Activated CD4-positive, alpha-beta T cell treated with anti-CD3 and anti-CD28 coated beads for 36 hours (primary cell): ENCODE results near the gene TBCD. TPM values are rescaled to one million over a fixed set of nuclear protein-coding genes. Genes with fewer than 3 reads are reported as not detected.

ENCODE experiments used
- ATAC-seq: fragments of 200-7000 bp; cut with Tn5 transposase; one replicate; pipeline ENCODE4 v1.10.0; 2021; ENCODE audit warnings: mild to moderate bottlenecking, moderate library complexity
- CTCF ChIA-PET: fragments of 350-600 bp; sonication (Branson Sonifier 250); formaldehyde crosslinking; loops from one replicate; lab custom pipeline; 2021; ENCODE audit warnings: antibody characterized with exemption; lab: Charles Lee
- POLR2A ChIA-PET: fragments of 350-600 bp; sonication (Branson Sonifier 250); formaldehyde crosslinking; loops from one replicate; lab custom pipeline; 2021; ENCODE audit warnings: antibody characterized with exemption, inconsistent platforms; lab: Charles Lee
- DNase-seq: peaks from one replicate; pipeline ENCODE4 v3.0.0-alpha.2; 2020
- H3K27ac Mint-ChIP-seq: one replicate; pipeline ENCODE4 v1.8.0; 2021; ENCODE audit warnings: mixed read lengths
- H3K27me3 Mint-ChIP-seq: one replicate; pipeline ENCODE4 v1.8.0; 2021; ENCODE audit warnings: mixed read lengths
- H3K36me3 Mint-ChIP-seq: one replicate; pipeline ENCODE4 v1.8.0; 2021; ENCODE audit warnings: low read depth, mixed read lengths
- H3K4me1 Mint-ChIP-seq: one replicate; pipeline ENCODE4 v1.8.0; 2021; ENCODE audit warnings: mixed read lengths
- H3K4me3 Mint-ChIP-seq: one replicate; pipeline ENCODE4 v1.8.0; 2021; ENCODE audit warnings: mild to moderate bottlenecking, moderate library complexity, mixed read lengths
- H3K9me3 Mint-ChIP-seq: one replicate; pipeline ENCODE4 v1.8.0; 2021; ENCODE audit warnings: low read depth, mixed read lengths
- intact Hi-C, 2 experiments: fragments of 100-400 bp; cut with DNase I in 1 of 2; cut with micrococcal nuclease in 1 of 2; formaldehyde crosslinking; loops; one replicate each; pipeline versions ENCODE4 v1.14.2 to v1.15.1; 2022 to 2024; cut with DNase I, micrococcal nuclease
- total RNA-seq, 2 experiments: library from RNA; stranded (reverse); gene quantifications; one replicate each; pipeline ENCODE4 v1.2.3, GENCODE V29; 2021

The TBCD gene
- total RNA-seq, 2 experiments from 2014 or later, result 83.3 to 97.2 TPM

DNA sequence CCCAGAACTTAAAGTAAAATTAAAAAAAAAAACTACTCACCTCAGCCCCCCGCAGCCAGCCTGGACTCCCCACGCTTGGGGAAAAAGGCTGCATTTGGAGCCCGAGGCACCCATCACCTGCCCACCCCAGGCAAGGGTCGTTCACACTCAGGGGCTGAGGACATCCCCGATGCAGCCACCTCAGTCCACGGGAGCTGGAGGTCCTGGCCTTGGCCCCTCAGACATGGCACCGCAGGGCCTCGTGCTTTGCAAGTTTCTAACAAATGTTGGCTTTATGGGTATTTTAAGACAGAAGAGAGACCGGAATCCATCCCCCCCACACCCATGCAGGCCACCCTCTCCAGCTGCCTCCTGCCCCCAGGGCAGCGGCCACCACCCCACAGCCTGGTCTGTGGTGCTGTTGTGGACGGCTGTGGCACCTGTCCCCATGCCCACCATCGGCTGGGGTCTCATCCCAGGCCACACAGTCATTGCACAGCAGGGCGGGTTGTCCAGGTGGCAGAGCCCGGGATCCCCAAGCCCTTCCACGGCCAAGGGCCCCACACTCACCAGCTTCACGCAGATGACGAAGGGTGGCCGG, 204.4 kb downstream of the TBCD start:
- no peaks in the 10 kb centered on the region for H3K4me1 Mint-ChIP-seq
- CTCF ChIA-PET, result no interaction called here
- peaks cover 20% of the 10 kb centered on the region for H3K9me3 Mint-ChIP-seq
- peaks cover 55% of the 10 kb centered on the region for H3K36me3 Mint-ChIP-seq
- no peak overlapping the region for H3K27ac Mint-ChIP-seq
- no peaks in the 10 kb centered on the region for H3K27me3 Mint-ChIP-seq
- POLR2A ChIA-PET, result no interaction called here
- no peak for DNase-seq
- no peak for ATAC-seq
- intact Hi-C loops, result no loop called here
- H3K4me3 Mint-ChIP-seq, result no peak overlapping the region

DNA sequence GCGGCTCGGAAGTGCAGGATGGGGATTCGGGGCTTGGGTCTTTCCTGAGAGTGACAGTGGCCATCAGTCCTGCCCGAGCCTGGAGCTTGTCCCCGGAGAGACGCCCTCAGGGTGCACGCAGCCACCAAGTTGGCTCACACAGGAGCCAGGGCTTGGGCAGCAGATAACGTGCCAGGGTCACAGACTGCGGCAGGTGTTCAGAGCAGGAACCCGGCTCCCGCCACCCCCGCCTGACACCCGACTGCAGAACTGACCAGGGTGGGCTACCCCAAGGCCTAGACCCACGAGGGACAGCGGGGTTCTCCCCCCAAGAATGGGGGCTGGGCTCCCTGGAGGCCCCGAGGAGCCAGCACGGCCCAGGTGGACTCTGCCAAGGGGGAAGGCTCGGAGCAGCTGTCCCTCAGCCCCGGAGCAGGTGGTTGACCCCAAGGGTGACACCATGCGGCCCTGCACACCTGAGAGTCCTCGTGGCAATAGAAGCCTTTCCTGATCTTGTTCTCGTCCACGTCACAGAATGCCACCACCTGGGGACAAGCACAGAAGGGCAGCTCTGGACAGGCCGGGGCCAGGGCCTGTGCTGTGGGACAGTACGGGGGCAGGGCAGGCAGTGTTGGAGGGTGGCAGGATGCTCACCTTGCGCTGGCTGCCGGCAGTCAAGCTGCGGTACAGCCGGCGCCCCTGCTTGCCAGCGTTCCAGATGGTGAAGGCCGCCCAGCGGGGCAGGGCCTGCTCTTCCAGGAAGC, 205.0 kb downstream of the TBCD start:
- Mint-ChIP-seq H3K36me3 (peaks cover 55% of the 10 kb centered on the region), H3K4me1 (no peaks in the 10 kb centered on the region), H3K27ac (no peak overlapping the region), H3K4me3 (no peak overlapping the region), H3K9me3 (peaks cover 20% of the 10 kb centered on the region), H3K27me3 (no peaks in the 10 kb centered on the region)
- DNase-seq (no peak), ATAC-seq (no peak)
- ChIA-PET CTCF (no interaction called here), POLR2A (no interaction called here)
- intact Hi-C loops, result no loop called here

DNA sequence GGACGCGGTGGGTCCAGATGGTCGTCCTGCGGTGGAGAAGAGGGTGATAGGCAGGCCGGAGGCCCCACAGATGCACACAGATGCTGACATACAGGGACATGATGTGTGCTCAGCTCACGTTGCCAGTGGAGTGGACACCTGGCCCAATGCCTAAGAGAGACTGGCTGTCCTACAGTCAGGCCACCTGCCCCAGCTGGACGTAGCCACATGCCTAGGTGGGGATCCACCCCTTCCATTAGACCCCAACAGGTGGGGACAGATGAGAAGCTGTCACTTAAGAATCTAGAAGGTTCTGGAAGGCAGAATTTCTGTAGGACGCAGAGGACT, 205.6 kb downstream of the TBCD start:
- ChIA-PET POLR2A (no interaction called here), CTCF (no interaction called here)
- Mint-ChIP-seq H3K4me3 (no peak overlapping the region), H3K27me3 (no peaks in the 10 kb centered on the region), H3K9me3 (peaks cover 18% of the 10 kb centered on the region), H3K27ac (no peak overlapping the region), H3K36me3 (peaks cover 50% of the 10 kb centered on the region), H3K4me1 (no peaks in the 10 kb centered on the region)
- DNase-seq (no peak), ATAC-seq (no peak)
- intact Hi-C loops, result no loop called here

DNA sequence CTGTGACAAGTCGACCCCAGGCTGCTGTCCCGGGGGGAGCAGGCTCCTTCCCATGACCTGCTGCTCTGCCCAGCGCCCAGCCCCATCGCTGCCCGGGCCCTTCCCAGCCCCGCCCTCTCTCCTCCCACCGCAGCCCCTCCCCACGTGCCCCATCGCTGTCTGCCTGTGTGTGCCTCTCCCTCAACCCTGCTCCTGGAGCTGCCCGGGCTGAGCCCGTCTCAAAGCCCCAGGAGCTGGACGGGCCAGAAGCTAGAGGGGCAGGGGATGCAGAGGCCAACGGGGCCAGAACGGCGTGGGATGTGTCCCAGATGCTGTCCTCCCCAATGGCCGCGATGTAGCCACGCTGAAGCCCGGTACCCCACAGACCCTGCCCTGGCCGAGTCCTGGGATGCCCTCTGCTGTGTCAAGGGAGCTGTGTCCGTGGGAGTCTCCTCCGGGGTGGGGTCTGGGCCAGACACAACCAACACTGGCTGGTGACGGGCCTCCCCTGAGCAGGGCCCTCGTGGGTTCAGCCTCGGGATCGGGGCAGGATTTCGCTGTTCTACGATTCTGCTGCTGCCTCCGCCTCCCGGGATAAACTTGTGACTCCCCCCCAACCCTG, 206.2 kb downstream of the TBCD start:
- no peaks in the 10 kb centered on the region for H3K27me3 Mint-ChIP-seq
- H3K36me3 Mint-ChIP-seq, result peaks cover 44% of the 10 kb centered on the region
- H3K27ac Mint-ChIP-seq, result no peak overlapping the region
- POLR2A ChIA-PET, result no interaction called here
- DNase-seq (no peak), ATAC-seq (no peak)
- intact Hi-C loops, result no loop called here
- CTCF ChIA-PET, result no interaction called here
- no peak overlapping the region for H3K4me3 Mint-ChIP-seq
- peaks cover 13% of the 10 kb centered on the region for H3K9me3 Mint-ChIP-seq
- H3K4me1 Mint-ChIP-seq, result peaks cover under 1% of the 10 kb centered on the region

DNA sequence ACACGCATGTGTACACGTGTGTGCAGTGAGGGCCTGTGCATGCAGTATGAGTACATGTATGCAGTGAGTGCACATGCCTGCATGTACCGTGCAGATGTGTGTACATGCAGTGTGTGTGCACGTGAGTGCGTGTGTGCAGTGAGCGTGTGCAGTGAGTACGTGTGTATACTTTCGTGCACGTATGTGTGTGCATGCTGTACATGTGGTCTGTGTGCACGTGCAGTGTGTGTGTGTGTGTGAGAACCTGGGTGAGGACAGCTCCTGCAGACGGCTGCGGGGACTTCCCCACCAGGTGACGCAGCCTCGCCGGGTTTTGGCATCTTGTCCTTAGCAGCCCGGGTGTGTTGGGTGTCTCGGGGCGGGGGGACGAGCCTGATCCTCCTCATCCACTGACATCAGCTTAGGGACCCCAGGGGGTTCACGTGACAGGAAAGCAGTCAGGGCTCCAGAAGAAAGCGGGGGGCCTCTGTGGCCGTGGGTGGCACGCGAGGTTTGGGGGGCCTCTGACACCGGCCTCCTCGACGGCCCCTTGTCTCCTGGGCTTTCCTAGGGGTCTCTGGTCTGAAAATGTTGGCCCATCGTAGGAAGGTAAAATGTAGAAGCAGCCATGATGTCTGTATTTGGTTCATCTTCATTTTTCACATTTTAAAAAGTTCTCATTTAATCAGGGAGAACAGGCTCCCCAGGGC, 207.5 kb downstream of the TBCD start:
- Mint-ChIP-seq H3K4me1 (peaks cover 6% of the 10 kb centered on the region), H3K4me3 (no peak overlapping the region), H3K27ac (no peak overlapping the region), H3K36me3 (peaks cover 31% of the 10 kb centered on the region), H3K9me3 (peaks cover 5% of the 10 kb centered on the region), H3K27me3 (no peaks in the 10 kb centered on the region)
- DNase-seq (no peak), ATAC-seq (no peak)
- POLR2A ChIA-PET, result no interaction called here
- CTCF ChIA-PET, result no interaction called here
- intact Hi-C loops, result no loop called here

DNA sequence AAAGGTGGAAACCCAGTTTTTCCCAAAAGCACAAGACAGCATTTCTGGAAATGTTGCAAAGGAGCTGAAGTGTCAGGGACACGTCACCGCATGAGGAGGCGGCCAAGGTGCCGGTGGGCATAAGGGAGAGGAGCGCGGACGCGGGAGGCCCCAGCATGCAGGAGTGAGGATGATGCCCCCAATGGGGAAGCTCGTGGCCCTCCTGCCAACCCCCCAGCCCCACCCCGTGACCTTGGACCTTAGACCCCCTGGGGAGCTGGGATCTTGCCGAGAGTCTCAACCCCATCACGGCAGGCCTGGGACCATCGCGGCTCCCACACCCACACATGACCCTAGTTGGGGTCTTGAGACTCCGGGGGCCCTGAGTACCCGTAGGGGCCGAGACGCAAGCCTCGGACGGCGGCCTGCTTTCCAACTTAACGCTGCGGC, 208.1 kb downstream of the TBCD start:
- H3K4me1 Mint-ChIP-seq, result peaks cover 6% of the 10 kb centered on the region
- ChIA-PET CTCF (no interaction called here), POLR2A (no interaction called here)
- H3K36me3 Mint-ChIP-seq, result peaks cover 25% of the 10 kb centered on the region
- H3K27ac Mint-ChIP-seq, result no peak overlapping the region
- intact Hi-C loops, result no loop called here
- no peak for DNase-seq
- ATAC-seq, result no peak
- no peaks in the 10 kb centered on the region for H3K9me3 Mint-ChIP-seq
- H3K4me3 Mint-ChIP-seq, result no peak overlapping the region
- H3K27me3 Mint-ChIP-seq, result no peaks in the 10 kb centered on the region

DNA sequence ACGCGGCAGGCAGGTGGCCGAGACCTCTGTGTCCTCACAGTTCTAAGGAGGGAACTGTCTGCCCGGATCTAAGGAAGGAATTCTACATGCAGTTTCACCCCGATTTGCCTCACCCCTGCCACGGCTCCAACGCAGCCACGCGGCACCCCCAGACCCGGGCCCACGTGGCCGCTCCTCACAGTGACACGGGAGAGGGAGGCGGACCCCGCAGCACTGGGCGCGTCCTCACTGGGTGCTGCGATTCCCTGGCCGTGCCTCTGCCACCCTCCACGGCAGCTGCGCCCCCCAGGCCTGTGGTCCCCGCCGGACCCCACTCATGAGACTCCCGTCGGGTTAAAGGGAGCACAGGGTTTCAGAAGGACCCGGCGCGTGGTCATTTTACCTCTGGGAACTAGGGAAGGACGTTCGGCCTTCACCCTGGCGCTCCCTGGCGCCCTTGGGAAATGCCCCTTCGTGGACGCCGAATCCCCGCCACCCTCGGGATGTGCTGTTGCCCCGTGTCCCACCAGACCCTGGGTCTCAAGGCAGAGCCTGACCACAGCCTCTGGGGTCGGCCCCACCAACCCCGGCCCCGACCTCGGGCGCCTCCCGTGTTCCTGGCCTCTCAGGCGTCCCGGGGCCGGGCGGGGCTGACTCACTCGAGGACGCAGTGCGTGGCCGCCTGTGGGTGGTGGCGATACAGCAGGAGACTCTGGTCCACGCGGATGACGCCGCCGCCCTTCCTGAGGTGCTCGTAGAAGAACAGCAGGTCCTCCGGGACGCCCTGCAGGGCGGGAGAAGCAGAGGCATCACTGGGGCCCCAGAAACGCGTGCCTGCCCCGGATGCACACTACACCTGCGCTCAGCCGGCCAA, 208.8 kb downstream of the TBCD start:
- ATAC-seq (no peak), DNase-seq (no peak)
- H3K9me3 Mint-ChIP-seq, result no peaks in the 10 kb centered on the region
- ChIA-PET CTCF (no interaction called here), POLR2A (no interaction called here)
- peaks cover 6% of the 10 kb centered on the region for H3K4me1 Mint-ChIP-seq
- intact Hi-C loops, result no loop called here
- H3K36me3 Mint-ChIP-seq, result peaks cover 19% of the 10 kb centered on the region
- no peak overlapping the region for H3K27ac Mint-ChIP-seq
- no peaks in the 10 kb centered on the region for H3K27me3 Mint-ChIP-seq
- no peak overlapping the region for H3K4me3 Mint-ChIP-seq

DNA sequence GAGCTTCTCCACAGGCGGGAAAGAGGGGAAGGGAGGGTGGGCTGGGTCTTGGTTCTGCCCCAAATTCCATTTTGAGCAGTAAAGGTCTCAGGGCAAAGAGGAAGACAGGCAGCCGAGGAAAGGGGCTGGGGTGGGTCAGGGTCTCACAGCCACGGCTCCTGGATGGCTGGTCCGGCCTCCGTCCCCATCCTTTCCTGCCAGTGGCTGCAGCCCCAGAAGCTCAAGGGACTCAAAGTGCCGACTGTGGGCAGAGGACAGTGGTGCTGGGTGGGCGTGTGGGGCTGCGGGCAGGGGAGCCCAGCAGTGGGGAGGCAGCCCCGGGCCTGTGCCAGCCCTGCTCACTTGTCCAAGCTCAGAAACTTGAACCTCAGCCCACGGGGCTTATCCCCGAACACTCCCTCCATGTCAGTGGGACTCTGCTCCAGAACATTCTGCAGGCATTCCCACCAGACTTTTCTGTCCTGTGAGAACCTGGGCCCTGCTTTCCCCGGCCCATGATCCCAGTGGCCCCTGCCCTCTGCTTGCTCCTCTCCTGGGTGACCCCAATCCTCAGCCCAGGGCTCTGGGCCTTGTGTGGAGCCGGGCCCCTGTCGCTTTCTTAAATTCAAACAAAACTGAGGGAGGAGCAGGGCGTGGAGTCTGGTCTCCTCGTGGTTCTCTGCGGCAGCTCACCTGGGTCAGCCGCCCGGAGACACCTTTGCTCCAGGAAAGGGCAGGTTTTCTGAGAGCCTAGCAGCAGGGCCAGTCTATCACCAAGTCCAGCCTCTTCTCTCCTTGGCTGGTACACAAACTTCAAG, 209.7 kb downstream of the TBCD start:
- Mint-ChIP-seq H3K4me3 (no peak overlapping the region), H3K36me3 (peaks cover 15% of the 10 kb centered on the region), H3K27me3 (no peaks in the 10 kb centered on the region), H3K4me1 (peaks cover 6% of the 10 kb centered on the region), H3K9me3 (no peaks in the 10 kb centered on the region), H3K27ac (no peak overlapping the region)
- intact Hi-C loops, result no loop called here
- POLR2A ChIA-PET, result no interaction called here
- CTCF ChIA-PET, result no interaction called here
- no peak for ATAC-seq
- no peak for DNase-seq

DNA sequence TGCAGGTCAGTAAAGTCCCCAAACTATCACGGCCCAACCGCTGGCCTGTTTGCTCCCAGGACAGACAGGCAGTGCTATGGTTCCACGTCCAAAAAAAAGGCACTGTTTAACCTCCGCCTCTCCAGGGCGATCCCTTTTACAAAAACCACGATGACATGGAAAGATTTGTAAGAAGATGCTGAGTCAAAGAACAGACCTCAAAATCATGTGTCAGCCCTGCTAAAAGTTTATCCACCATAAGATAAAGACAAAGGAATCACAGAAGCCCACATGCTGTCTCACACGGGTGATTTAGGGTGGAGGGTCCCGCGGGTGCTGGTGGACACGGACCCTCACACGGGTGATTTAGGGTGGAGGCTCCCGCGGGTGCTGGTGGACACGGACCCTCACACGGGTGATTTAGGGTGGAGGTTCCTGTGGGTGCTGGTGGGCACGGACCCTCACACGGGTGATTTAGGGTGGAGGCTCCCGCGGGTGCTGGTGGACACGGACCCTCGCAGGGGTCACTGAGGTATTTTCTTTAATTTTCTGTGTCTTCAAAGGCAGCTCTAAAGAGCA, 210.4 kb downstream of the TBCD start:
- intact Hi-C loops, result no loop called here
- Mint-ChIP-seq H3K9me3 (no peaks in the 10 kb centered on the region), H3K36me3 (peaks cover 14% of the 10 kb centered on the region), H3K27ac (no peak overlapping the region), H3K27me3 (no peaks in the 10 kb centered on the region), H3K4me3 (no peak overlapping the region), H3K4me1 (peaks cover 6% of the 10 kb centered on the region)
- DNase-seq (no peak), ATAC-seq (no peak)
- POLR2A ChIA-PET, result no interaction called here
- CTCF ChIA-PET, result no interaction called here

DNA sequence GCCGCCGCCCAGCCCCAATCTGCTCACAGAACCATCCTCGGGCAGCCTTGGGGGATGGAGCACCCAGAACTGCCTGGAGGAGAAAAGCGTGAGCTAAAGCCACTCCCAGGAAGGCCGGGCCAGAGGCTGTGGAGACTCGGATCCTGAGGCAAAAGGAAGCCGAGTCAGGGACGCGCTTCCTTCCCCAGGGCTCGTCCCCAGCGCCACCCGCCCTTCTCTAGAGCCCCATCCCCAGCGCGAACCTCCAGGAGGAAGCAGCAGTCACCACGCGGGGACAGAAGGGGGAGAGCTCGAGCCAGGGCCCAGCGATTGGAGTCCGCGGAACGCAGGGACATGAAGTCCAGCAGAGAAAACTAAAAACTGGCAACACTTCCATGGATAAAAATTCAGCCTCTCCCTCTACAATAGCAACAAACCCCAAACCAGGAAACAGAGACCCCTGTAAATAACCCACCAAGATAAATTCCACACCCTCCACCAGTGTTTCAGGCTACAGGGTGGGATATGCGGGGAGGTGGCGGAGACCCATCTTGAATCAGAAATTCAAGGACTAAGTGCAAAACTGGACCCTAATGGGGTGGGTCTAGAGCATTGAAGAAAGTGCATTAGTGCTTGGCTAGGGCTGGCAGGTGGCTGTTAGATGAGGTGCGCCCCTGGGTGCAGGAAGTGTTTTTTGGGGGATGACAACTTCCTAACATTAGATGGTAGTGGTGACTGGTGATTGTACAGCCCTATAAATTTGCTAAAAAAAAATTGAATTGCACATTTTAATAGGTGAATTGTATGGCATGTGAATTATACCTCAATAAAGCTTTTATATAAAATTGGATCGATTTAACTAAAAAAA, 211.5 kb downstream of the TBCD start:
- DNase-seq (peak; percentile 74), ATAC-seq (peak; percentile 87)
- intact Hi-C loops, result no loop called here
- Mint-ChIP-seq H3K27me3 (no peaks in the 10 kb centered on the region), H3K9me3 (no peaks in the 10 kb centered on the region), H3K27ac (no peak overlapping the region), H3K4me3 (no peak overlapping the region), H3K4me1 (peaks cover 6% of the 10 kb centered on the region), H3K36me3 (peaks cover 14% of the 10 kb centered on the region)
- ChIA-PET POLR2A (no interaction called here), CTCF (interaction anchor here (0.6 to 1.3 kb wide), 3 partner anchors 11 to 1356 kb away, joined by 4 to 5 read pairs (median 4); no protein-coding TSS in a partner anchor)
